Upper lobe of left lung (tissue), 6 donors: Measurements from ENCODE around the gene POLN. TPM values are rescaled to one million over a fixed set of nuclear protein-coding genes. Genes with fewer than 3 reads are reported as not detected.
"Not testable (repeated sequence)": the region's sequence is repeated elsewhere in the genome, so short reads cannot be mapped to it uniquely, and the experiment has no call there.

Experiments
- ATAC-seq, 2 donors: fragments of 200-7000 bp; cut with Tn5 transposase; one replicate each; pipeline ENCODE4 v1.9.1; 2022; ENCODE audit warnings: mild to moderate bottlenecking in 2 of 2, moderate library complexity in 2 of 2; ENCODE audit not compliant: low FRiP score in 2 of 2
- DNase-seq, 2 donors: peaks; one replicate each; pipeline ENCODE4 v3.0.0-alpha.2; 2019 to 2020
- H3K27ac ChIP-seq, 4 donors: fragments of 200-600 bp; sonication (generic); one replicate each; pipeline ENCODE4 v1.5.1; 2016 to 2019
- H3K27me3 ChIP-seq, 4 donors: fragments of 200-600 bp; sonication (generic); one replicate each; pipeline ENCODE4 v1.5.1; 2017 to 2019
- H3K36me3 ChIP-seq, 4 donors: fragments of 200-600 bp; sonication (generic); one replicate each; pipeline ENCODE4 v1.5.1; 2016 to 2019
- H3K4me1 ChIP-seq, 4 donors: fragments of 200-600 bp; sonication (generic); one replicate each; pipeline ENCODE4 v1.5.1; 2018 to 2019
- H3K4me3 ChIP-seq, 4 donors: fragments of 200-600 bp; sonication (generic); one replicate each; pipeline ENCODE4 v1.5.1; 2017 to 2019; ENCODE audit warnings: mild to moderate bottlenecking in 2 of 4, moderate library complexity in 1 of 4
- H3K9me3 ChIP-seq, 4 donors: fragments of 200-600 bp; sonication (generic); one replicate each; pipeline ENCODE4 v1.5.1; 2018 to 2019
- CTCF ChIP-seq, 6 experiments: fragments of 450-650 bp in 4 of 6; fragments of 200-600 bp in 2 of 6; sonication (generic) in 2 of 6; IDR thresholded peaks; one replicate each; pipeline ENCODE4 v1.5.1; 2016 to 2019; ENCODE audit warnings: antibody characterized with exemption in 6 of 6
- EP300 ChIP-seq, 4 donors: sonication (generic); formaldehyde crosslinking; IDR thresholded peaks; one replicate each; pipeline ENCODE4 v1.5.1; 2017; ENCODE audit warnings: antibody characterized with exemption in 4 of 4, control low read depth in 2 of 4
- POLR2A ChIP-seq, 4 donors: fragments of 450-650 bp; IDR thresholded peaks; one replicate each; pipeline ENCODE4 v1.5.1; 2016 to 2017; ENCODE audit warnings: antibody characterized with exemption in 4 of 4, mild to moderate bottlenecking in 2 of 4
- POLR2AphosphoS5 ChIP-seq, 2 donors: sonication (generic); formaldehyde crosslinking; IDR thresholded peaks; one replicate each; pipeline ENCODE4 v1.5.1; 2017; ENCODE audit warnings: antibody characterized with exemption in 2 of 2
- WGBS, 2 donors: methylation state at CpG; one replicate each; pipeline ENCODE4 v1.1.5; 2017 to 2018; 5-methylcytosine and 5-hydroxymethylcytosine counted together
- total RNA-seq, 6 donors: library from RNA; depleted of rRNA in 4 of 6; stranded (reverse); fragments of >200 nt in 4 of 6; gene quantifications; one replicate each; pipeline versions ENCODE4 v1.1.0 to v1.2.1, GENCODE V29; 2016 to 2021
- donor health status: DM: no; HTN: no; CAD: no; lungs with moderate emphysema.
- donor health status: DM: no; HTN: yes; CAD: no; lungs with severe emphysema.

Gene POLN
- total RNA-seq, 6 donors from 2014 or later: 0.89 to 5.5 (median 2.6) TPM

- peak in 1 of 2 donors; percentile 38 for ATAC-seq
- Histone ChIP-seq H3K9me3 (no peaks in the 10 kb centered on the region), H3K4me3 (no peak overlapping the region), H3K36me3 (no peaks in the 10 kb centered on the region), H3K27ac (no peak overlapping the region), H3K4me1 (no peaks in the 10 kb centered on the region), H3K27me3 (no peaks in the 10 kb centered on the region)
- WGBS, 2 donors: 69 to 74% methylated on average over 5 of the region's 5 CpGs
- DNase-seq: no peak
- TF ChIP-seq EP300 (IDR thresholded peaks at IDR 0.05): no peak
- TF ChIP-seq CTCF (IDR thresholded peaks at IDR 0.05): no peak
- no peak for TF ChIP-seq POLR2AphosphoS5 (IDR thresholded peaks at IDR 0.05)
- no peak for TF ChIP-seq POLR2A (IDR thresholded peaks at IDR 0.05)
Measured at GRCh38 chr4:2166253-2166652, 75.7 kb downstream of the POLN start.

DNA sequence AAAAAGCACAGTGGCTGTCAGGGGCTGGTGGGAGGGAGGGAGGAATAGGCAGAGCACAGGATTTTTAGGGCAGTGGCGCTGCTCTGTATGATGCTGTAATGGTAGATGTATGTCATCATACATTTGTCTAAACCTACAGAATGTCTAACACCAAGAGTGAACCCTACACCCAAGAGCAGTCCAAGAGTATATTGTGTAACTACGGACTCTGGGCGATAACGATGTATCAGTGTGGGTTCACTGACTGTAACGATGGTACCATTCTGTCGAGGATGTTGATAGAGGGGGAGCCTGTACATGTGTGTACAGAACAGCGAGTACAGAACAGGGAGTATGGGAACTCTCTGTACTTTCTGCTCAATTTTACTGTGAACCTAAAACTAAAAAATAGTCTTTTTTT, 76.5 kb downstream of the POLN start:
- Histone ChIP-seq H3K27ac (no peak overlapping the region), H3K9me3 (no peaks in the 10 kb centered on the region), H3K4me3 (no peak overlapping the region), H3K27me3 (no peaks in the 10 kb centered on the region), H3K36me3 (no peaks in the 10 kb centered on the region), H3K4me1 (no peaks in the 10 kb centered on the region)
- no peak for TF ChIP-seq POLR2A (IDR thresholded peaks at IDR 0.05)
- TF ChIP-seq POLR2AphosphoS5 (IDR thresholded peaks at IDR 0.05): no peak
- TF ChIP-seq CTCF (IDR thresholded peaks at IDR 0.05): no peak
- TF ChIP-seq EP300 (IDR thresholded peaks at IDR 0.05): no peak
- 81 to 94% methylated on average over 7 of the region's 7 CpGs for WGBS, 2 donors
- no peak for DNase-seq
- ATAC-seq: no peak

DNA sequence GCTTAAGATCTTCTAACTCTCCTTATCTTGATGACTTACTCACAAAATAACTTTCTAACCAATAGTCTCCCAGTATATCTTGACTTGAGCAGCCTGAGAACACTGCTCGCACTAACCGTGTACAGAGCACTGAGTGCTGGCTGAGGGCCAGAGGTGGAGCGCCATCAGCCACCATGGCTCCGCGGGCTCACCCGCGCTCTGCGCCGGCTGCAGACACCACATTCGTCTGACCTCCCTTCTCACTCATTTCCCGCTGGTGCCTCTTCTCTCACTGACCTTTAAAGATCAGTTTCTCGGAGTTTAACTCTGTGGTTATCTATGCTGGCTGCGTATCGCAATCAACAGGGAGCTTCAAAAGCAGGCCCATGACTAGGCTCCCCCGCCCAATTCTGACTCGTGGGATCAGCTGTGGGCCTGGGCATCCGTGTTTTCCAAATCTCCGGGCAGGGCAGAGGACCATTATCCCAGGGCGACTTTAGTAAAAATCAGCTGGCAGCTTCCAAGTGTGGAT, 78.6 kb downstream of the POLN start:
- no peaks in the 10 kb centered on the region for H3K36me3 ChIP-seq
- no peaks in the 10 kb centered on the region for H3K4me1 ChIP-seq
- no peak overlapping the region for H3K27ac ChIP-seq
- ATAC-seq (peak in 1 of 2 donors; percentile 44), DNase-seq (peak in 1 of 2 donors; percentile 53)
- H3K9me3 ChIP-seq: no peaks in the 10 kb centered on the region
- no peaks in the 10 kb centered on the region for H3K27me3 ChIP-seq
- TF ChIP-seq EP300 (IDR thresholded peaks at IDR 0.05): no peak
- TF ChIP-seq CTCF (IDR thresholded peaks at IDR 0.05): no peak
- TF ChIP-seq POLR2A (IDR thresholded peaks at IDR 0.05): no peak
- TF ChIP-seq POLR2AphosphoS5 (IDR thresholded peaks at IDR 0.05): no peak
- 62 to 77% methylated on average over 17 to 19 of the region's 19 CpGs for WGBS, 2 donors
- no peak overlapping the region for H3K4me3 ChIP-seq

DNA sequence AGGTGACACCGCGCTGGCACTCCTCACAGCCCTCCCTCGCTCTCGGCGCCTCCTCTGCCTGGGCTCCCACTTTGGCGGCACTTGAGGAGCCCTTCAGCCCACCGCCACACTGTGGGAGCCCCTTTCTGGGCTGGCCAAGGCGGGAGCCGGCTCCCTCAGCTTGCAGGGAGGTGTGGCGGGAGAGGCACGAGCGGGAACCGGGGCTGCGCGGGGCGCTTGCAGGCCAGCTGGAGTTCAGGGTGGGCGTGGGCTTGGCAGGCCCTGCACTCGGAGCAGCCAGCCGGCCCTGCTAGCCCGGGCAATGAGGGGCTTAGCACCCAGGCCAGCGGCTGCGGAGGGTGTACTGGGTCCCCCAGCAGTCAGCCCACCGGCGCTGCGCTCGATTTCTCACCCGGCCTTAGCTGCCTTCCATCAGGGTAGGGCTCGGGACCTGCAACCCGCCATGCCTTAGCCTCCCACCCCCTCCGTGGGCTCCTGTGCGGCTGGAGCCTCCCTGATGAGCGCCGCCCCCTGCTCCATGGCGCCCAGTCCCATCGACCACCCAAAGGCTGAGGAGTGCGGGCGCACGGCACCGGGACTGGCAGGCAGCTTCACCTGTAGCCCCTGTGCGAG, 80.7 kb downstream of the POLN start:
- H3K27me3 ChIP-seq, H3K27ac ChIP-seq, H3K4me3 ChIP-seq, ATAC-seq, H3K4me1 ChIP-seq, H3K36me3 ChIP-seq, H3K9me3 ChIP-seq: not testable (repeated sequence)
- WGBS, 2 donors: 92 to 94% methylated on average over 17 to 21 of the region's 40 CpGs
- DNase-seq: peak in 1 of 2 donors; percentile 70

- ATAC-seq (no peak), DNase-seq (no peak)
- 74 to 89% methylated on average over 2 of the region's 2 CpGs for WGBS, 2 donors
- no peaks in the 10 kb centered on the region for H3K4me1 ChIP-seq
- H3K4me3 ChIP-seq: no peak overlapping the region
- H3K9me3 ChIP-seq: no peaks in the 10 kb centered on the region
- no peak for TF ChIP-seq CTCF (IDR thresholded peaks at IDR 0.05)
- TF ChIP-seq POLR2AphosphoS5 (IDR thresholded peaks at IDR 0.05): no peak
- H3K27ac ChIP-seq: no peak overlapping the region
- no peaks in the 10 kb centered on the region for H3K36me3 ChIP-seq
- H3K27me3 ChIP-seq: no peaks in the 10 kb centered on the region
Measured at GRCh38 chr4:2159931-2160330, 82.0 kb downstream of the POLN start.
